Activated CD4-positive, alpha-beta T cell treated with anti-CD3 and anti-CD28 coated beads, Interleukin-10, Interleukin-2, amounts not matched to agents 100 ng/mL and 50 ng/mL, durations not matched to agents 16 hours and 8 hours (primary cell): ENCODE results near the gene KIAA1671.

ENCODE experiments used
- DNase-seq: peaks from one replicate; pipeline ENCODE4 v3.0.0-alpha.2; 2020

KIAA1671 gene

DNA sequence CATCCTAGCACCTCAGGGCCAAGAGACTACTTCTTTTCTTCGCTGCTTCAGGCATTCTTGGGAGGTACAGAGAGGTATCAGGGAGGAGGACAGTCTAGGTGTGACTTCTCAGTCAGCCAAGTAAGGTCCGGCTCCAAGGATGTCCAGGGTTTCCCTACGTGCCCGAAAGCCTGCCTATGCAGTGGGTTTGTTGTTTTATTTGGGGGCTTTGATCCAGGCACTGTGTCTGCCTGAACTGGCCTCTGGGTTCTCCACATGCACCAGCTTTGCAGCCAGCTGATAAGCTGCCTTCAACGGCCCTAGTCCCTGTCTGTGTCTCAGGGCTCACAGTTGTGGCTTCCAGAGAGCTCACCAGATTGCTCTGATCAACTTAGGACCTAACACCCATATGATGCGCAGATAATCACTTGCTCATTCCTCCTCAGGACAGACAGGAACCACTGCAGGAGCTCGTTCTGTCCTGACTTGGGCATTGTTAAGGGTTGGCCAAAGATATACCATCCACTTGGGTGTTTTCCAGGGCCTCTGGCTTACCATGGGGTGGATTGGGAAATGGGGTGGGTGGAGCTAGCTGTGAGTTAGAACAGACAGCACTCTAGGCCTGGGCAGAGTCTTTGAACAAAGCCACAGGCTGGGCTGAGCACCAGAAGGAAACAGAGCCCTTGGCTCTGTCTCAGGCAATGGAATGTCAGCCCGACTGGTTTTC, 201.6 kb downstream of the KIAA1671 start:
- no peak for DNase-seq

- no peak for DNase-seq
These were observed 202.1 kb downstream of the KIAA1671 start for GRCh38 chr22:25154667-25154999.

- DNase-seq: no peak
These were observed 204.2 kb downstream of the KIAA1671 start for GRCh38 chr22:25156736-25157135.

GRCh38 chr22:25159028-25159427, 206.5 kb downstream of the KIAA1671 start:
- no peak for DNase-seq

DNA sequence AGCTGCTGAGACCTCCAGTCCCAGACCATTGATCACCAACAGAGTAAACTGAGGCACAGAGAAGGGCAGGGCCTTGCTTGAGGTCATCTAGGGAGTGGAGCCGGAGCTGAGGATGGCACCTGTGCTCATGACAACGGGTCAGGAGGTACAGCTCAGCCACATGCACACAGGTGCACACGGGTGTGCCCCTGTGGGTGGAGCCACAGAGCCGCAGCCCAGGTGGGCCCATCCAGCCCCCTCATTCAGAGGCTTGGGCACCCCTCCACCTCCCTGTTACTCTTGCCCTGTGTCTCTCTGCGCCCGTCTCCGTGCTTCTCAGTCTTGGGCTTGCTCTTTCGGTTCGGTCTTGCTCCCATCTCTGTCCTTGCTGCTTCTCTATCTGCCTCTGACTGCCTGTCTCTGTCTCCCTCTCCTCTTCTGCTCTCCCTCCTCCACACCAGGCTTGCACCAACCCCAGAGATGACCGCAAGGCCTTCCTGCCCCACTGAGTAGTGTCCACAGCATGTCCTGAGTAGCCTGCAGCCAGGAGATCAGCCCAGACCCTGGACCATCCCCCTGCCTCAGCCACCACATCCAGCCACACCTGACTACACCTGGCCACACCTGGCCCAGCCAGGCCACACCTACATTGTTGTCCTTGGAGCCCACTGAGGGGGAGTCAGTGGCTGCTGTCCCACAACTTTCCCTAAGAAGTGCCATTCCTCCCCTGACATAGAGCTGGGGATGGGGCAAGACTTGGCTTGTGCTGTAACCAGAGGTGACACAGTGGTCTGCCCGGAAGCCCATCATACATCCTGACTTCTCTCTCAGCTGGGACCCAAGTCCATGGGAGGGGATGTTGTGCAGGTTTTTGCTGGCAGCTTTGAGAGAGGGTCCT, 207.8 kb downstream of the KIAA1671 start:
- DNase-seq: no peak

- DNase-seq: peak; percentile 18
These were observed 208.8 kb downstream of the KIAA1671 start for GRCh38 chr22:25161017-25161915.

DNA sequence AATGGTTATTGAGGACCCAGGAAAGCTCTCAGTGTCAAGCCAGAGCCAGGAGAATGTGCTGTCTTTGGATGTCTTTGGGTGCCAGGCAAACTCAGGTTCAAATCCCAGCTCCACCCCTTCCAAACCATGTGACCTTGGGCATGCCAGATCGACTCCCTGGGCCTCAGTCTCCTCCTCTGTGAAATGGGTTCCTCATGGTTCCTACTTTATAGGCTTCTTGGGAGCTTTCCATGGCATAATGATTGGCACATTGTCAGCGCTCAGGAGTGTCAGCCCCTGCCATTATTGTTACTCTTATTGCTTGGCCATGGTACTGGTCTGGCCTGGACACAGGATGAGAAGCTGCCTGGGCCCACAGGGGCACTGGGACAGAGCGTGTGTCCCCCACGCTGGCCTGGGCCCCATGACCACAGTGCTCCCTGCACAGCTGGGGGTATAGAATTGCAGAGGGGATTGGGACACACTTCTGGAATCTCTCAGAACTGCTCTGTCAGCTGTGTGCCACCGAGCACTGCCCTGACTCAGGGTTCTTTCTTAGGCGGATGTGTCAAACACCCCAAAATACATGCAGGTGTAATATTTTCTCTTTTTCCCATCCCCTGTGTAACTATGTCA, 209.5 kb downstream of the KIAA1671 start:
- no peak for DNase-seq

GRCh38 chr22:25162561-25162960, 210.0 kb downstream of the KIAA1671 start:
- DNase-seq: no peak

DNA sequence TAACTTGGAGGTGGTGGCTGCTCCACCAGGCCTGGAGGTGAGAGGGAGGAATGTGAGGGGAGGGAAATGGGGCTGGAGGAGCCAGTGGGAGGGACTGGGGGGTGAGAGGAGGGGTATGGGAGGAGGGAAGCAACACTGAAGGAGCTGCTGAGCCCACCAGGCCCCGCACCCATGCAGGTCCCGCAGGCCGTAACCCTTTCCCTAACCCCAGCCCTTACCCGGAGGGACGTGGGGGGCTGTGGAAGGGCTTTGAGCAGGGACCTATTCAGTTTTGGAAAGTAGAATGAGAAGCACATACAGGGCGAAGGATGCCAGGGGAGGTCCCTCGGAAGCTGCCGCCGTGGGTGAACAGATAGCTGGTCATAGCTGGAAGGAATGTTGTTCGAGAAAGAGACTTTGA, 213.3 kb downstream of the KIAA1671 start:
- DNase-seq: no peak

DNA sequence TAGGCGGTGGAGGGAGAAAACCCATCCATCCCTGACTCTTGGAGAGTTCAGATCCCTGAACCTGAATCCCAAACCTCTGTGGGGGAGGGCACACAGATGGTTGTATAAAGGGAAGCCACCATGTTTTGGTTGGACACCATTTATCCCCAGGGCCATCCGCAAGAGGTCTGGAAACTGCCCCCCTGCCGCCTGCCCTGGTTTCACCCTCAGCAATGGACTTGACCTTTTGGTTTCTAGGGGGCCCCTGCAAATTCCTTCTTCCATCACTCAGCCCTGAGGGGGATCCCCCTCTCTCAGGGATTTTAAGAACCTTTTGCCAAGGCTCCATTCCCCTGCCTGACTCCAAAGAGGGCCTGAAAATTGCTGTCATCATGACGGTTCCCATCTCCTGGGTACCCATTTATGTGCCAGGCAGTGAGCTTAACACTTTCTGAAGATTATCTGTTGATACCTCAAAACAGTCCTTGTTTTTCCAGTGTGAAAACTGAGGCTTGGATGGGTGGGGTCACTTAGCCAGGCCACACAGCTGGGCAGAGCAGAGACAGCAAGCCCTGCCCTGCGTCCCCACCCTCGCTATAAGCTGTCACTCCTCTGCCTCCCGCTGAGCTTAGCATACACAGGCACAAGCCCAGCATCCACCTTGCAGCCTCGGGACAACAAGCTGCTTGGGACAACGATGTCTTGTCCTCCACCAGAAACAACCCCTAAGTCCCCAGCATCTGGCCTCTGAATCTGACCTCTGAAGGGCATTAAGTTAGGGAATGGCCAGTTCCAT, 213.9 kb downstream of the KIAA1671 start:
- DNase-seq: no peak

DNA sequence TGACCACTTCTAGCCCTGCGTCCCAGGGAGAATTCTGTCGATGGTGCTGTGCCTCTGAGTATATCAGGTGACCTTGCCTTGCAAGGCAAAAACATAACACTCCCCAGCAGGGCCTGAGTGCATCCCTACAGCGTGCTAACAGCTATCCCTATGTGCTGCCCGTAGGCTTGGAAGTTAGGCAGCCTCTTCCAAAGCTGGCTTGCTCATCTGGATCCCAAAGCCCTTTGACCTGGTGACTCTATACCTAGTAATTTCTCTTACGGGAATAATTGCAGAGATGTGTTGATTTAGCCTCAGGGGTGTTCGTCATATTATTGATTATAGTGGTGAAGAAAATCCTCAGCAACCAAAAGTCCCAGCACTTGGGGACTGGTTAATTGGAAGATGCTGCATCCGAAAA, 214.6 kb downstream of the KIAA1671 start:
- no peak for DNase-seq

- DNase-seq: no peak
These were observed 215.5 kb downstream of the KIAA1671 start for GRCh38 chr22:25167834-25168601.

- no peak for DNase-seq
These were observed 216.9 kb downstream of the KIAA1671 start for GRCh38 chr22:25169278-25170031.

GRCh38 chr22:25170426-25170980, 218.0 kb downstream of the KIAA1671 start:
- DNase-seq: no peak

GRCh38 chr22:25172153-25172552, 219.6 kb downstream of the KIAA1671 start:
- DNase-seq: peak; percentile 45

- no peak for DNase-seq
These were observed 221.8 kb downstream of the KIAA1671 start for GRCh38 chr22:25174156-25174887.

- DNase-seq: no peak
These were observed 222.4 kb downstream of the KIAA1671 start for GRCh38 chr22:25174888-25175411.

GRCh38 chr22:25176175-25176574, 223.7 kb downstream of the KIAA1671 start:
- DNase-seq: no peak

- DNase-seq: no peak
These were observed 224.3 kb downstream of the KIAA1671 start for GRCh38 chr22:25176799-25177198.
